ENCODE data around the gene GDF10. TPM values are rescaled to one million over a fixed set of nuclear protein-coding genes. Genes with fewer than 3 reads are reported as not detected.

GDF10 gene
- total and polyA plus RNA-seq, 9 of the 15 experiments (the other 6 are each of a cell fraction or from before 2014, with no cell fraction given) = 0.03 to 0.20 (median 0.11) TPM; not detected in 6

GRCh38 chr10:47336387-47337134, 36.6 kb downstream of the GDF10 start (continued):
- TF ChIP-seq, protein P1, sequence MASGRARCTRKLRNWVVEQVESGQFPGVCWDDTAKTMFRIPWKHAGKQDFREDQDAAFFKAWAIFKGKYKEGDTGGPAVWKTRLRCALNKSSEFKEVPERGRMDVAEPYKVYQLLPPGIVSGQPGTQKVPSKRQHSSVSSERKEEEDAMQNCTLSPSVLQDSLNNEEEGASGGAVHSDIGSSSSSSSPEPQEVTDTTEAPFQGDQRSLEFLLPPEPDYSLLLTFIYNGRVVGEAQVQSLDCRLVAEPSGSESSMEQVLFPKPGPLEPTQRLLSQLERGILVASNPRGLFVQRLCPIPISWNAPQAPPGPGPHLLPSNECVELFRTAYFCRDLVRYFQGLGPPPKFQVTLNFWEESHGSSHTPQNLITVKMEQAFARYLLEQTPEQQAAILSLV (tag; IDR thresholded peaks at IDR 0.05) = no peak
- TF ChIP-seq RREB1 (CRISPR knock-in tag; IDR thresholded peaks at IDR 0.05) (no peak), NR2C1 (IDR thresholded peaks at IDR 0.05) (no peak), NR2C1 (tag; IDR thresholded peaks at IDR 0.05) (peak; percentile 57), MAFK (IDR thresholded peaks at IDR 0.05; ENCODE audit: low read length) (0 out of 2 replicates have a peak, but pooled peaks have one; percentile 14), HNRNPUL1 (IDR thresholded peaks at IDR 0.05; ENCODE audit: low read length) (no peak), ZFP36 (IDR thresholded peaks at IDR 0.05; ENCODE audit: low read depth, low read length, partially characterized antibody) (peak; percentile 80), LEF1 (IDR thresholded peaks at IDR 0.05) (peak; percentile 55; the same call in 1 of the 2 replicates), ELF4 (CRISPR knock-in tag; IDR thresholded peaks at IDR 0.05) (no peak), GABPA (tag; conservative IDR thresholded peaks at IDR 0.05; ENCODE audit: low read depth) (peak; percentile 66), ZNF354B (CRISPR knock-in tag; IDR thresholded peaks at IDR 0.05) (no peak), ZNF507 (tag; conservative IDR thresholded peaks at IDR 0.05) (no peak), C11orf30 (IDR thresholded peaks at IDR 0.05; ENCODE audit: low read depth) (peak; percentile 13; the same call in 1 of the 2 replicates), ZNF146 (CRISPR knock-in tag; IDR thresholded peaks at IDR 0.05; ENCODE audit: unreplicated experiment) (no peak), BDP1 (IDR thresholded peaks at IDR 0.05; ENCODE audit: insufficient read depth, insufficient read length) (no peak)
- TF ChIP-seq, protein P2, sequence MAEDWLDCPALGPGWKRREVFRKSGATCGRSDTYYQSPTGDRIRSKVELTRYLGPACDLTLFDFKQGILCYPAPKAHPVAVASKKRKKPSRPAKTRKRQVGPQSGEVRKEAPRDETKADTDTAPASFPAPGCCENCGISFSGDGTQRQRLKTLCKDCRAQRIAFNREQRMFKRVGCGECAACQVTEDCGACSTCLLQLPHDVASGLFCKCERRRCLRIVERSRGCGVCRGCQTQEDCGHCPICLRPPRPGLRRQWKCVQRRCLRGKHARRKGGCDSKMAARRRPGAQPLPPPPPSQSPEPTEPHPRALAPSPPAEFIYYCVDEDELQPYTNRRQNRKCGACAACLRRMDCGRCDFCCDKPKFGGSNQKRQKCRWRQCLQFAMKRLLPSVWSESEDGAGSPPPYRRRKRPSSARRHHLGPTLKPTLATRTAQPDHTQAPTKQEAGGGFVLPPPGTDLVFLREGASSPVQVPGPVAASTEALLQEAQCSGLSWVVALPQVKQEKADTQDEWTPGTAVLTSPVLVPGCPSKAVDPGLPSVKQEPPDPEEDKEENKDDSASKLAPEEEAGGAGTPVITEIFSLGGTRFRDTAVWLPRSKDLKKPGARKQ (CRISPR knock-in tag; IDR thresholded peaks at IDR 0.05) = no peak
- TF ChIP-seq, protein P3, sequence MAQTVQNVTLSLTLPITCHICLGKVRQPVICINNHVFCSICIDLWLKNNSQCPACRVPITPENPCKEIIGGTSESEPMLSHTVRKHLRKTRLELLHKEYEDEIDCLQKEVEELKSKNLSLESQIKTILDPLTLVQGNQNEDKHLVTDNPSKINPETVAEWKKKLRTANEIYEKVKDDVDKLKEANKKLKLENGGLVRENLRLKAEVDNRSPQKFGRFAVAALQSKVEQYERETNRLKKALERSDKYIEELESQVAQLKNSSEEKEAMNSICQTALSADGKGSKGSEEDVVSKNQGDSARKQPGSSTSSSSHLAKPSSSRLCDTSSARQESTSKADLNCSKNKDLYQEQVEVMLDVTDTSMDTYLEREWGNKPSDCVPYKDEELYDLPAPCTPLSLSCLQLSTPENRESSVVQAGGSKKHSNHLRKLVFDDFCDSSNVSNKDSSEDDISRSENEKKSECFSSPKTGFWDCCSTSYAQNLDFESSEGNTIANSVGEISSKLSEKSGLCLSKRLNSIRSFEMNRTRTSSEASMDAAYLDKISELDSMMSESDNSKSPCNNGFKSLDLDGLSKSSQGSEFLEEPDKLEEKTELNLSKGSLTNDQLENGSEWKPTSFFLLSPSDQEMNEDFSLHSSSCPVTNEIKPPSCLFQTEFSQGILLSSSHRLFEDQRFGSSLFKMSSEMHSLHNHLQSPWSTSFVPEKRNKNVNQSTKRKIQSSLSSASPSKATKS (CRISPR knock-in tag; IDR thresholded peaks at IDR 0.05) = 0 out of 2 replicates have a peak, but pooled peaks have one; percentile 28

Measured in K562 (cell line).